CD14-positive monocyte (primary cell): Measurements from ENCODE around the gene IL36A. TPM values are rescaled to one million over a fixed set of nuclear protein-coding genes. Genes with fewer than 3 reads are reported as not detected.

Experiments
- DNase-seq, 3 donors: peaks; one replicate each; pipeline ENCODE4 v3.0.0-alpha.2; 2011 to 2022
- H2AFZ ChIP-seq: 2 replicates; pipeline ENCODE4 v1.6.0; 2012; ENCODE audit warnings: mild to moderate bottlenecking, low read depth, low read length, inconsistent platforms; ENCODE audit not compliant: insufficient read depth, poor library complexity, severe bottlenecking
- H3K27ac ChIP-seq, 2 donors: 1 replicate in 1 of 2; 2 replicates in 1 of 2; pipeline ENCODE4 v1.5.1; 2012 to 2013; ENCODE audit warnings: low read length in 2 of 2, control low read depth in 1 of 2, inconsistent platforms in 1 of 2, low read depth in 1 of 2, mild to moderate bottlenecking in 1 of 2
- H3K27me3 ChIP-seq, 2 donors: one replicate each; pipeline versions ENCODE4 v1.6.0 to v1.6.1; 2011 to 2013; ENCODE audit warnings: low read length in 2 of 2; ENCODE audit not compliant: control insufficient read depth in 2 of 2, insufficient read depth in 2 of 2
- H3K36me3 ChIP-seq, 2 donors: replicated peaks in 1 of 2; 1 replicate in 1 of 2; 2 replicates in 1 of 2; pipeline versions ENCODE4 v1.5.1 to v1.6.1; 2012 to 2013; ENCODE audit warnings: low read length in 2 of 2, control low read depth in 1 of 2, inconsistent platforms in 1 of 2, mild to moderate bottlenecking in 1 of 2; ENCODE audit not compliant: insufficient read depth in 2 of 2, control insufficient read depth in 1 of 2
- H3K4me1 ChIP-seq, 2 donors: 1 replicate in 1 of 2; 2 replicates in 1 of 2; pipeline versions ENCODE4 v1.5.1 to v1.6.1; 2012 to 2013; ENCODE audit warnings: low read length in 2 of 2, control low read depth in 1 of 2, inconsistent platforms in 1 of 2, mild to moderate bottlenecking in 1 of 2, moderate library complexity in 1 of 2; ENCODE audit not compliant: insufficient read depth in 2 of 2, control insufficient read depth in 1 of 2
- H3K4me2 ChIP-seq: replicated peaks from 2 replicates; pipeline ENCODE3; 2012; ENCODE audit warnings: low read length, moderate library complexity, mild to moderate bottlenecking; ENCODE audit not compliant: poor library complexity, severe bottlenecking; ENCODE audit errors: extremely low read depth
- H3K4me3 ChIP-seq, 3 experiments: fragments of 200-600 bp in 1 of 3; sonication (generic) in 1 of 3; replicated peaks in 1 of 3; 1 replicate in 2 of 3; 2 replicates in 1 of 3; pipeline ENCODE4 v1.5.1; 2011 to 2013; ENCODE audit warnings: low read length in 3 of 3, mild to moderate bottlenecking in 3 of 3, control low read depth in 2 of 3, low read depth in 2 of 3, inconsistent platforms in 1 of 3, moderate library complexity in 1 of 3
- H3K79me2 ChIP-seq: 2 replicates; pipeline ENCODE4 v1.6.0; 2012; ENCODE audit warnings: mild to moderate bottlenecking, control low read depth, inconsistent platforms, low read length, moderate library complexity; ENCODE audit not compliant: insufficient read depth
- H3K9ac ChIP-seq: 2 replicates; pipeline ENCODE4 v1.6.0; 2017; ENCODE audit warnings: low read length, mild to moderate bottlenecking; ENCODE audit not compliant: insufficient read depth, poor library complexity, severe bottlenecking
- H3K9me3 ChIP-seq, 2 donors: replicated peaks in 1 of 2; 1 replicate in 1 of 2; 2 replicates in 1 of 2; pipeline versions ENCODE4 v1.5.1 to v1.6.1; 2012 to 2013; ENCODE audit warnings: low read length in 2 of 2, control low read depth in 1 of 2; ENCODE audit not compliant: control insufficient read depth in 1 of 2, insufficient read depth in 1 of 2
- H4K20me1 ChIP-seq: 2 replicates; pipeline ENCODE4 v1.6.0; 2012; ENCODE audit warnings: mild to moderate bottlenecking, low read length, control low read depth, moderate library complexity; ENCODE audit not compliant: insufficient read depth
- H3K27ac Mint-ChIP-seq, 7 donors: one replicate each; pipeline ENCODE4 v1.8.0; 2020; ENCODE audit warnings: mild to moderate bottlenecking in 7 of 7, mixed read lengths in 7 of 7, moderate library complexity in 6 of 7, inconsistent platforms in 2 of 7
- H3K27me3 Mint-ChIP-seq, 3 donors: one replicate each; pipeline ENCODE4 v1.8.0; 2021 to 2022; ENCODE audit warnings: low read depth in 3 of 3, mild to moderate bottlenecking in 3 of 3, mixed read lengths in 3 of 3, moderate library complexity in 3 of 3, inconsistent platforms in 1 of 3
- H3K36me3 Mint-ChIP-seq, 2 donors: one replicate each; pipeline ENCODE4 v1.8.0; 2020; ENCODE audit warnings: mixed read lengths in 2 of 2, inconsistent platforms in 1 of 2, mild to moderate bottlenecking in 1 of 2
- H3K4me1 Mint-ChIP-seq: one replicate; pipeline ENCODE4 v1.8.0; 2020; ENCODE audit warnings: mild to moderate bottlenecking, mixed read lengths
- H3K4me3 Mint-ChIP-seq, 2 donors: one replicate each; pipeline ENCODE4 v1.8.0; 2020; ENCODE audit warnings: mild to moderate bottlenecking in 2 of 2, mixed read lengths in 2 of 2, moderate library complexity in 1 of 2
- H3K9me3 Mint-ChIP-seq, 7 donors: one replicate each; pipeline ENCODE4 v1.8.0; 2020 to 2022; ENCODE audit warnings: mixed read lengths in 7 of 7, mild to moderate bottlenecking in 6 of 7, moderate library complexity in 6 of 7, inconsistent platforms in 2 of 7
- WGBS: methylation state at CpG from one replicate; pipeline ENCODE4 v1.1.5; 2013; ENCODE audit warnings: missing lambda C conversion rate; ENCODE audit not compliant: insufficient coverage; 5-methylcytosine and 5-hydroxymethylcytosine counted together
- intact Hi-C, 2 donors: fragments of 100-400 bp; cut with micrococcal nuclease; formaldehyde crosslinking; loops; one replicate each; pipeline versions ENCODE4 v1.15.0 to v1.15.1; 2023
- polyA plus RNA-seq, 3 donors: library from polyadenylated mRNA; depleted of rRNA in 1 of 3; unstranded in 2 of 3; stranded (reverse) in 1 of 3; fragments of 300-500 nt in 2 of 3; fragments of >200 nt in 1 of 3; fragmentation: Illumina TruSeq in 2 of 3; gene quantifications; 1 replicate in 2 of 3; 2 replicates in 1 of 3; pipeline ENCODE4 v1.2.3, GENCODE V29; 2012 to 2021
- TF ChIP-seq, protein P1 (sequence below): fragments of 200-600 bp; IDR thresholded peaks from one replicate; pipeline ENCODE4 v1.8.0; 2022; ENCODE audit warnings: antibody characterized with exemption, mild to moderate bottlenecking

Gene IL36A
- polyA plus RNA-seq, 3 donors, result not detected

GRCh38 chr2:113000436-113000835, 4.8 kb upstream of the IL36A start:
- Histone ChIP-seq H3K27ac (no peak overlapping the region), H3K27me3 (no peaks in the 10 kb centered on the region), H3K4me1 (no peaks in the 10 kb centered on the region), H3K79me2 (no peaks in the 10 kb centered on the region), H3K36me3 (no peaks in the 10 kb centered on the region), H3K4me3 (no peak overlapping the region), H3K4me2 (no peak overlapping the region), H4K20me1 (no peaks in the 10 kb centered on the region), H3K9ac (no peak overlapping the region), H3K9me3 (peaks cover 16 to 28% of the 10 kb centered on the region in 2 donors), H2AFZ (no peak overlapping the region)
- TF ChIP-seq, protein P1, sequence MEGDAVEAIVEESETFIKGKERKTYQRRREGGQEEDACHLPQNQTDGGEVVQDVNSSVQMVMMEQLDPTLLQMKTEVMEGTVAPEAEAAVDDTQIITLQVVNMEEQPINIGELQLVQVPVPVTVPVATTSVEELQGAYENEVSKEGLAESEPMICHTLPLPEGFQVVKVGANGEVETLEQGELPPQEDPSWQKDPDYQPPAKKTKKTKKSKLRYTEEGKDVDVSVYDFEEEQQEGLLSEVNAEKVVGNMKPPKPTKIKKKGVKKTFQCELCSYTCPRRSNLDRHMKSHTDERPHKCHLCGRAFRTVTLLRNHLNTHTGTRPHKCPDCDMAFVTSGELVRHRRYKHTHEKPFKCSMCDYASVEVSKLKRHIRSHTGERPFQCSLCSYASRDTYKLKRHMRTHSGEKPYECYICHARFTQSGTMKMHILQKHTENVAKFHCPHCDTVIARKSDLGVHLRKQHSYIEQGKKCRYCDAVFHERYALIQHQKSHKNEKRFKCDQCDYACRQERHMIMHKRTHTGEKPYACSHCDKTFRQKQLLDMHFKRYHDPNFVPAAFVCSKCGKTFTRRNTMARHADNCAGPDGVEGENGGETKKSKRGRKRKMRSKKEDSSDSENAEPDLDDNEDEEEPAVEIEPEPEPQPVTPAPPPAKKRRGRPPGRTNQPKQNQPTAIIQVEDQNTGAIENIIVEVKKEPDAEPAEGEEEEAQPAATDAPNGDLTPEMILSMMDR, result no peak
- Mint-ChIP-seq H3K9me3 (peaks cover 15 to 46% (median 34%) of the 10 kb centered on the region in 7 donors), H3K27ac (no peak overlapping the region), H3K27me3 (peaks cover 3 to 11% (median 8%) of the 10 kb centered on the region in 3 donors), H3K4me3 (no peak overlapping the region), H3K4me1 (no peaks in the 10 kb centered on the region), H3K36me3 (no peaks in the 10 kb centered on the region)
- no peak for DNase-seq
- WGBS, result no CpG with 5 or more reads among the region's 1 CpG
- intact Hi-C loops, result no loop called here

GRCh38 chr2:113002677-113003076, 2.6 kb upstream of the IL36A start:
- no peaks in the 10 kb centered on the region for H3K36me3 ChIP-seq
- H3K4me1 Mint-ChIP-seq, result no peaks in the 10 kb centered on the region
- H3K4me3 Mint-ChIP-seq, result no peak overlapping the region
- H3K9ac ChIP-seq, result no peak overlapping the region
- peaks cover 15 to 45% (median 34%) of the 10 kb centered on the region in 7 donors for H3K9me3 Mint-ChIP-seq
- H3K4me3 ChIP-seq, result no peak overlapping the region
- H3K36me3 Mint-ChIP-seq, result no peaks in the 10 kb centered on the region
- peaks cover 3 to 11% (median 10%) of the 10 kb centered on the region in 3 donors for H3K27me3 Mint-ChIP-seq
- H3K27ac ChIP-seq, result no peak overlapping the region
- no peak overlapping the region for H3K4me2 ChIP-seq
- intact Hi-C loops, result no loop called here
- no peaks in the 10 kb centered on the region for H3K79me2 ChIP-seq
- 100% methylated on average over 1 of the region's 2 CpGs for WGBS
- no peaks in the 10 kb centered on the region for H4K20me1 ChIP-seq
- no peak for DNase-seq
- H3K4me1 ChIP-seq, result no peaks in the 10 kb centered on the region
- TF ChIP-seq, protein P1, result no peak
- peaks cover 16 to 28% of the 10 kb centered on the region in 2 donors for H3K9me3 ChIP-seq
- H2AFZ ChIP-seq, result no peak overlapping the region
- H3K27me3 ChIP-seq, result no peaks in the 10 kb centered on the region
- H3K27ac Mint-ChIP-seq, result no peak overlapping the region
